Omental fat pad (tissue), 4 donors: ENCODE results near the gene MGMT. TPM values are rescaled to one million over a fixed set of nuclear protein-coding genes. Genes with fewer than 3 reads are reported as not detected.

Experiments
- ATAC-seq: fragments of 150-250 bp; one replicate; pipeline ENCODE4 v1.9.1; 2016; ENCODE audit warnings: mild to moderate bottlenecking, moderate library complexity; ENCODE audit not compliant: low FRiP score
- DNase-seq: peaks from one replicate; pipeline ENCODE4 v3.0.0-alpha.2; 2019; ENCODE audit warnings: low spot score
- CTCF ChIP-seq, 3 donors: fragments of 450-650 bp; IDR thresholded peaks; one replicate each; pipeline ENCODE4 v1.5.1; 2016 to 2017; ENCODE audit warnings: antibody characterized with exemption in 3 of 3, mild to moderate bottlenecking in 3 of 3, moderate library complexity in 2 of 3
- total RNA-seq, 4 donors: library from RNA; depleted of rRNA; stranded (reverse); fragments of >200 nt; gene quantifications; one replicate each; pipeline ENCODE4 v1.1.0, GENCODE V29; 2016

Gene MGMT
- total RNA-seq, 4 donors from 2014 or later, result 27.3 to 56.6 (median 35.4) TPM

DNA sequence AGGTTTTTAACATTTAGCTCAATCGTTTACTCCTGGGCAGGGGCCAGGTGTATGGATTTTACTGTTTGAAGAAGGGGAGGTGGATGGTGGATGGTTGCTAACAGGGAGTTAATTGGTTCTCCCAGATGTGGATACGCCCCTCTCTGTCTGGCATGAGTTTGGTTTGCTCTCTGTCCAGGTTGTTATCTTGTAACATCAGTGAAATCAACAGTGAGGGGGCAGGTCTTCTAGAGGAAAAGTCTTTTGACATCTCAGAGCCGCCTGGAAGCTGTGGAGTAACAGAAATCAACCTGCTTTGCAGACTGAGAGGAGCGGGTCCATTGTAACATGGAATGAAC, 243.4 kb downstream of the MGMT start:
- no peak for TF ChIP-seq CTCF (IDR thresholded peaks at IDR 0.05)
- DNase-seq (no peak), ATAC-seq (no peak)

GRCh38 chr10:129711291-129711690, 244.2 kb downstream of the MGMT start:
- no peak for TF ChIP-seq CTCF (IDR thresholded peaks at IDR 0.05)
- no peak for ATAC-seq
- no peak for DNase-seq

DNA sequence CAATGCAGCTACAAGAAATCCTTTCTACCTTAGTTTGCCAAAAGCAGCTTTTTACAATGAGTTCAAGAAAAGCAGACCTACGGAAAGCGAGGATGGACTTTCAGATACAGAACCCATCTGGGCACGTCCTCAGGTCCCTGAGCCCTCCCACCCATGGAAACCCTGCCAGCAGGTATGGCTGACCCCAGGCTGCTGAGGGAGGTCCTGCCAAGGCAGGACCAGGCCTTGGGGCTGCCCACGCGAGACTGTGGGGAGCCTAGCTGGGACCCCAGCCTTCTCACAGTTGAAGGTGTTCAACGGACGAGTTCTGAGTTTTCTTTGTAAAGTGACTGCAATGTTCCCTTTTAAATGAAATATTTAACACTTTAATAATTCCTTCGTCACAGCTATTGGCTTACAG, 245.0 kb downstream of the MGMT start:
- ATAC-seq, result no peak
- no peak for TF ChIP-seq CTCF (IDR thresholded peaks at IDR 0.05)
- no peak for DNase-seq

DNA sequence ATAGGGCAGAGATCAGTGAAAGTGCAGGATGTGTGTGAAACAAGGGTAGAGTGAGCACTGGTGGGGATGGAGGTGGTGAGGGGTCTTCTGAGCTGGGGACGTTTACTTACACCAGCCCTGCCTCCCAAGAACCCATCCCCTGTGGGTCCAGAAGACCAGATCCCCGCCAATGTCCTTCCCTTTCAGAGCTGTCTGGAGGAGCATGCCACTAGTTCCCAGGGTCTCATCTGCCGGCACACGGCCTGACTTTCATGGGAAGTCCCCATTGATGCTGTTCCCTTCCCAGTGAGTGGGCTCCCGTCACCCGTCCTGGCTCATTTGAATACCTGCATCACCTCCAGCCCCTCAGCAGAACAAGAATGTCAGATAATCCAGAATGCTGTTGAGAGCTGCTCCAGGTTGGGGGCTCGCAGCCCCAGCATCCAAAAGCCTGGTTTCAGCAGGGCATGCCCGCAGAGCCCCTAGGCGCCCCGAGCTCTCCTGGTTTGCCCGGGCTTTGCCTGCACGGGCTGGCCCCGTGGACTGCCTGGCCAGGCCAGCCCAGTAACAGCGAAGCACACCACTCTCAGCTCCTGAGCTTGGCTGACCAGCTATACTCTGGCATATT, 246.7 kb downstream of the MGMT start:
- DNase-seq (no peak), ATAC-seq (no peak)
- TF ChIP-seq CTCF (IDR thresholded peaks at IDR 0.05), result no peak

- ATAC-seq, result no peak
- TF ChIP-seq CTCF (IDR thresholded peaks at IDR 0.05), result no peak
- DNase-seq, result no peak
Observed at GRCh38 chr10:129715805-129716204, 248.8 kb downstream of the MGMT start.

- ATAC-seq (no peak), DNase-seq (no peak)
- no peak for TF ChIP-seq CTCF (IDR thresholded peaks at IDR 0.05)
Observed at GRCh38 chr10:129716211-129716681, 249.2 kb downstream of the MGMT start.

- ATAC-seq (no peak), DNase-seq (no peak)
- no peak for TF ChIP-seq CTCF (IDR thresholded peaks at IDR 0.05)
Observed at GRCh38 chr10:129716881-129717280, 249.8 kb downstream of the MGMT start.
